Measurements from ENCODE around the gene MRPL11. TPM values are rescaled to one million over a fixed set of nuclear protein-coding genes. Genes with fewer than 3 reads are reported as not detected.

Gene MRPL11
- total and polyA plus RNA-seq, 10 of the 15 experiments (the other 5 are each of a cell fraction or from before 2014, with no cell fraction given), result 43.5 to 248 (median 109) TPM

DNA sequence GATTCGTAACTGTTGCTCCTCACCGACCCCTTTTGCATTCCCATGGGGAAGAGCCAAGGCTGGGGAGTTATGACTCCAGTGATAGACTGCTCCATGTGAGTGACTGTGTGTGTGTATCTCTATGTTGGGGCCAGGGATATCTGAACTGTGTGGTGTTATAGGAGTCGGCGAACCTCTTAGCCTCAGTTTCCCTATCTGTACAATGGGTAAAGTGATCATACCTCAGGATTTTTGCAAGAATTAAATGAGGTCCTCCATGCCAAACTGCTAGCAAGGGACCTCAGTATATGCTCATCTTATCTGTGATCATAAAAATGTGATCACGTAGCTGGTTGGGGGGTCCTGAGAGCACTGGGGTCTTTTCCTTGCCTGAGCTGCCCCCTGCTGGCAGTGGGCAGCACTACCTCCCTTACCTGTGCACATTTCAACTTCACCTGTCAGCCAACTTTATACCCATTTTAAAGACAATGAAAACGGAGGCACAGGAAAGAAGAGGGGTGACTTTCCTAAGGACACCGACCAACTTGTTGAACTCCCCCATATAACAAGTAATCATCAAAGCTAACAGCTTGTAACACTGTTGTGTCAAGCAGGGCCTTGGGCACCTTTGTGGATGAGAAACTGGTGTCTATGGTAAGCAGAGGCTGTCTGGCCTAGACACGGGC lies 40.2 kb upstream of the MRPL11 start (continued):
- no peak for TF ChIP-seq SREBF1 (IDR thresholded peaks at IDR 0.05; ENCODE audit: low read length)
- TF ChIP-seq EP300 (IDR thresholded peaks at IDR 0.05; ENCODE audit: borderline replicate concordance in 1 of 2, control insufficient read depth in 1 of 2, low read depth in 2 of 2, low read length in 2 of 2), result no peak
- no peak for TF ChIP-seq DPF2 (IDR thresholded peaks at IDR 0.05)
- TF ChIP-seq GATAD2B (conservative IDR thresholded peaks at IDR 0.05; ENCODE audit: low read depth), result no peak
- TF ChIP-seq SUZ12 (IDR thresholded peaks at IDR 0.05; ENCODE audit: unreplicated experiment), result no peak
- TF ChIP-seq KLF5 (IDR thresholded peaks at IDR 0.05; ENCODE audit: partially characterized antibody), result no peak
- no peak for TF ChIP-seq EED (IDR thresholded peaks at IDR 0.05; ENCODE audit: low read depth)
- TF ChIP-seq PKNOX1 (IDR thresholded peaks at IDR 0.05), result peak; percentile 82
- no peak for TF ChIP-seq NFYB (IDR thresholded peaks at IDR 0.05; ENCODE audit: insufficient read depth, low read depth, low read length)
- 0 out of 2 replicates have a peak, but pooled peaks have one; percentile 25 for TF ChIP-seq MXI1 (IDR thresholded peaks at IDR 0.05; ENCODE audit: low read depth, low read length)
- no peak for TF ChIP-seq POLR2AphosphoS5 (IDR thresholded peaks at IDR 0.05; ENCODE audit: low read length)
- no peak for TF ChIP-seq HCFC1 (IDR thresholded peaks at IDR 0.05; ENCODE audit: low read length)
- TF ChIP-seq CBX5 (IDR thresholded peaks at IDR 0.05; ENCODE audit: low read depth), result no peak
- no peak for TF ChIP-seq ATF7 (IDR thresholded peaks at IDR 0.05; ENCODE audit: low read depth)
- no peak for TF ChIP-seq SPI1 (IDR thresholded peaks at IDR 0.05; ENCODE audit: borderline replicate concordance, insufficient read depth, low read depth, low read length)
- no peak for TF ChIP-seq BRCA1 (IDR thresholded peaks at IDR 0.05; ENCODE audit: low read depth, low read length)
- 0 out of 2 replicates have a peak, but pooled peaks have one; percentile 17 for TF ChIP-seq YY1 (IDR thresholded peaks at IDR 0.05; ENCODE audit: low read depth, low read length)
- no peak for TF ChIP-seq CREB1 (IDR thresholded peaks at IDR 0.05; ENCODE audit: low read depth)
- peak; percentile 20; the same call in 1 of the 2 replicates for TF ChIP-seq RUNX3 (IDR thresholded peaks at IDR 0.05; ENCODE audit: low read length)
- peak; percentile 64 for TF ChIP-seq RAD21 (IDR thresholded peaks at IDR 0.05; ENCODE audit: insufficient read depth, low read depth, low read length)
- TF ChIP-seq IKZF2 (IDR thresholded peaks at IDR 0.05), result no peak
- 0 out of 2 replicates have a peak, but pooled peaks have one; percentile 44 for TF ChIP-seq NKRF (conservative IDR thresholded peaks at IDR 0.05)
- no peak for TF ChIP-seq TCF12 (IDR thresholded peaks at IDR 0.05; ENCODE audit: low read depth, low read length)
- no peak for TF ChIP-seq FOXM1 (IDR thresholded peaks at IDR 0.05; ENCODE audit: low read depth, low read length)
- no peak for TF ChIP-seq ZBED1 (IDR thresholded peaks at IDR 0.05; ENCODE audit: borderline replicate concordance)
- TF ChIP-seq, protein P1, sequence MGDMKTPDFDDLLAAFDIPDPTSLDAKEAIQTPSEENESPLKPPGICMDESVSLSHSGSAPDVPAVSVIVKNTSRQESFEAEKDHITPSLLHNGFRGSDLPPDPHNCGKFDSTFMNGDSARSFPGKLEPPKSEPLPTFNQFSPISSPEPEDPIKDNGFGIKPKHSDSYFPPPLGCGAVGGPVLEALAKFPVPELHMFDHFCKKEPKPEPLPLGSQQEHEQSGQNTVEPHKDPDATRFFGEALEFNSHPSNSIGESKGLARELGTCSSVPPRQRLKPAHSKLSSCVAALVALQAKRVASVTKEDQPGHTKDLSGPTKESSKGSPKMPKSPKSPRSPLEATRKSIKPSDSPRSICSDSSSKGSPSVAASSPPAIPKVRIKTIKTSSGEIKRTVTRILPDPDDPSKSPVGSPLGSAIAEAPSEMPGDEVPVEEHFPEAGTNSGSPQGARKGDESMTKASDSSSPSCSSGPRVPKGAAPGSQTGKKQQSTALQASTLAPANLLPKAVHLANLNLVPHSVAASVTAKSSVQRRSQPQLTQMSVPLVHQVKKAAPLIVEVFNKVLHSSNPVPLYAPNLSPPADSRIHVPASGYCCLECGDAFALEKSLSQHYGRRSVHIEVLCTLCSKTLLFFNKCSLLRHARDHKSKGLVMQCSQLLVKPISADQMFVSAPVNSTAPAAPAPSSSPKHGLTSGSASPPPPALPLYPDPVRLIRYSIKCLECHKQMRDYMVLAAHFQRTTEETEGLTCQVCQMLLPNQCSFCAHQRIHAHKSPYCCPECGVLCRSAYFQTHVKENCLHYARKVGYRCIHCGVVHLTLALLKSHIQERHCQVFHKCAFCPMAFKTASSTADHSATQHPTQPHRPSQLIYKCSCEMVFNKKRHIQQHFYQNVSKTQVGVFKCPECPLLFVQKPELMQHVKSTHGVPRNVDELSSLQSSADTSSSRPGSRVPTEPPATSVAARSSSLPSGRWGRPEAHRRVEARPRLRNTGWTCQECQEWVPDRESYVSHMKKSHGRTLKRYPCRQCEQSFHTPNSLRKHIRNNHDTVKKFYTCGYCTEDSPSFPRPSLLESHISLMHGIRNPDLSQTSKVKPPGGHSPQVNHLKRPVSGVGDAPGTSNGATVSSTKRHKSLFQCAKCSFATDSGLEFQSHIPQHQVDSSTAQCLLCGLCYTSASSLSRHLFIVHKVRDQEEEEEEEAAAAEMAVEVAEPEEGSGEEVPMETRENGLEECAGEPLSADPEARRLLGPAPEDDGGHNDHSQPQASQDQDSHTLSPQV (IDR thresholded peaks at IDR 0.05), result no peak

Data from GM12878 (cell line).